GM13977 (cell line): ENCODE measurements around the gene IGFL1.
"Not testable (repeated sequence)": the region's sequence is repeated elsewhere in the genome, so short reads cannot be mapped to it uniquely, and the experiment has no call there.

Source experiments
- DNase-seq: peaks from one replicate; pipeline ENCODE4 v3.0.0; 2012; ENCODE audit warnings: low spot score
- CTCF ChIP-seq: IDR thresholded peaks from 2 replicates; pipeline ENCODE4 v1.5.1; 2012; ENCODE audit warnings: mild to moderate bottlenecking, control low read depth; ENCODE audit not compliant: insufficient read depth; ENCODE audit errors: extremely low read depth, missing control alignments
- in situ Hi-C: fragments of 300-500 bp; cut with MboI; formaldehyde crosslinking; loops from one replicate; pipeline ENCODE4 v1.12.0; 2022; ENCODE audit warnings: low sequenced_read_pairs, low pct_unique_long_range_greater_than_20kb, mixed read lengths, inconsistent platforms; ENCODE audit not compliant: unreplicated experiment

The IGFL1 gene

GRCh38 chr19:46239193-46240024, 9.9 kb downstream of the IGFL1 start:
- no peak for DNase-seq
- in situ Hi-C loops: no loop called here
- no peak for TF ChIP-seq CTCF

- in situ Hi-C loops: no loop called here
- DNase-seq: no peak
- no peak for TF ChIP-seq CTCF
These were observed 11.2 kb downstream of the IGFL1 start for GRCh38 chr19:46240693-46241092.

- in situ Hi-C loops: no loop called here
- DNase-seq: no peak
- TF ChIP-seq CTCF: no peak
These were observed 12.1 kb downstream of the IGFL1 start for GRCh38 chr19:46241626-46242025.

- in situ Hi-C loops, DNase-seq: not testable (repeated sequence)
These were observed 13.6 kb downstream of the IGFL1 start for GRCh38 chr19:46243081-46243654.

- TF ChIP-seq CTCF: no peak
- no peak for DNase-seq
- in situ Hi-C loops: loop anchor here (25.0 kb wide), 1 partner anchor 163 kb away; no protein-coding TSS in a partner anchor
These were observed 20.7 kb downstream of the IGFL1 start for GRCh38 chr19:46250076-46250735.

- no peak for TF ChIP-seq CTCF
- in situ Hi-C loops: loop anchor here (25.0 kb wide), 1 partner anchor 164 kb away; no protein-coding TSS in a partner anchor
- DNase-seq: no peak
These were observed 21.9 kb downstream of the IGFL1 start for GRCh38 chr19:46251416-46251815.

- no peak for DNase-seq
- in situ Hi-C loops: loop anchor here (25.0 kb wide), 1 partner anchor 167 kb away; no protein-coding TSS in a partner anchor
- no peak for TF ChIP-seq CTCF
These were observed 25.2 kb downstream of the IGFL1 start for GRCh38 chr19:46254776-46255175.
